GM19395 (cell line): ENCODE data around the gene SLC43A3.

ENCODE experiments used
- ATAC-seq: cut with Tn5 transposase; IDR thresholded peaks from one replicate; pipeline ENCODE4 v1.9.1; 2021; ENCODE audit warnings: mild to moderate bottlenecking, moderate library complexity; ENCODE audit not compliant: unreplicated experiment

SLC43A3 gene

DNA sequence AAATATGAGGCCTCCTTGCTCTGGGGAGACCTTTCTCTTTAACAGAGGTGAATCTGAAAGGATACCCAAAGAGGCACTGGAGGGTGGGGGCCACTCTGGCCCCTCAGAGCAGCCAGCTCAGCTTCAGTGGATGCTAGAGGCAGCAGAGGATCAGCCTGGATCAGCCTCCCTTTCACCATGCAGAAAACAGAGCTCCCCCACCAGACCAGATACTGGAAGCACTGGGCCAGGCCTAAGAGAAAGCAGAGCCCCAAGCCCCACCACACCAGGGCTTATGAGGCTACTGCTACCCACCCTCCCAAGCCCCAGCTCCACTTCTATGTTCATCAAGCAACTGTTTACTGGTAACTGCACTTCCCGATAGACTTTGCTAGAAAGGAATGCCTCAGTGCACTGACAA lies 4.0 kb upstream of the SLC43A3 start:
- no peak for ATAC-seq

GRCh38 chr11:57429946-57430345 lies 3.0 kb upstream of the SLC43A3 start:
- no peak for ATAC-seq

DNA sequence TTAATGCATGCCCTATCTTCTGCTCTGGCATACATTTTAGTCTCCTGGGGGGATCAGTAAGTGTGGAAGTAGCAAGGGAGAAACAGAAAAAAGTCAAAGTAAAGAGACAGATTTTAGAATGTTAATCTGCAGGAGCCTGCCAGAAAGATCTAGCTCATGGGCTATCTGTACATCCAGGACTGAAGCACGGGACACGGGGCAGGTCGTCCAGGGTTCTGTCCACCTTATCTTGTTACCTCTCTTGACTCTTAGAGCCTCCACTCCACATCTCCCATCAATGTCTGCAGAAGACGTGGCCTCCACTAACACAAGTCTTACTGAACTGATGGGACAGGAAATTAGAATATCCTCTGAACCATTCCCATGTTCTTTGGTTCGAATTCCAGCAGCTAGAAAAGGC lies 1.7 kb upstream of the SLC43A3 start:
- ATAC-seq = no peak

- no peak for ATAC-seq
Measured at GRCh38 chr11:57427727-57428082, 784 bp upstream of the SLC43A3 start.

- peak; percentile 3 for ATAC-seq
Measured at GRCh38 chr11:57426439-57426928, 437 bp downstream of the SLC43A3 start.

DNA sequence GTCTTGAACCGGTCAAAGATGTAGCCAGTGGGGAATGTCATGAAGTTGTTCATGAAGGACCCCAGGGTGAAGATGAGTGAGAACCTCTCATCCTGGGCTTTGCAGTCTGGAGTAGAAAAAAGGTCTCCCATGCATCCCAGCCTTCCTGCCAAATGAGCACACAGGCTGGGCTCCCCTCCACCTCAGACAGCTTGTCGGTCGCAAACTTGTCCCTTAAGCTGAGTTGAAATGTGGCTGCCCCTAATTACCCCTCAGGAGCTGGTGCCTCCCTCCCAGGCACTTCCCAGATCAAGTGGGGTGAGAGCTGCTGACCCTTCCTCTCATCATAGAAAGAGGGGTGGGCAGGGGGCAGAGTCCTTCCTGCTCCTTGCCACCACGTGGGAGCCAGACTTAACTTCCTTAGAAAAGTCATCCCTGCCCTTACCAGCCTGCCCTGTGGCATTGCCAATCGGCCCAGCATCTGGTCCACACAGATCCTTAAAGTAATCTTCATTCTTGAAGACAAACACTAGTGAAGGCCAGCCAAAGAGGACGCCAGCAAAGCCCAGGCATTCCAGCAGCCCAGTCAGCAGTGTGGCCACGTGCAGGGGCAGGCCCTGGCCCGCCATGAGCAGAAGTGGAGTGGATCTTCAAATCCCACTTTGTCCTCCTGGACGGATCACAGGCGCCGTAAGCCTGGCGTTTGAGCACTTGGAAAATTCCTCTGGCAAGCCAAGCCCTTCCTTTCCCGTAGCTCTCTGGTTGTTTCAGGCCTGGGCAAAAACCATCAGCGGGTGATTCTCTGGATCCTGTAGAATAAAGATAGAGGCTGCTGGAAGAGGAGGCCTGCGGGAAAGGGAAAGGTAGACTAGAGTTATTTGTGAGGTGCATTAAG lies 1.1 kb downstream of the SLC43A3 start:
- no peak for ATAC-seq

GRCh38 chr11:57424792-57425564 lies 1.9 kb downstream of the SLC43A3 start:
- peak; percentile 89 for ATAC-seq

DNA sequence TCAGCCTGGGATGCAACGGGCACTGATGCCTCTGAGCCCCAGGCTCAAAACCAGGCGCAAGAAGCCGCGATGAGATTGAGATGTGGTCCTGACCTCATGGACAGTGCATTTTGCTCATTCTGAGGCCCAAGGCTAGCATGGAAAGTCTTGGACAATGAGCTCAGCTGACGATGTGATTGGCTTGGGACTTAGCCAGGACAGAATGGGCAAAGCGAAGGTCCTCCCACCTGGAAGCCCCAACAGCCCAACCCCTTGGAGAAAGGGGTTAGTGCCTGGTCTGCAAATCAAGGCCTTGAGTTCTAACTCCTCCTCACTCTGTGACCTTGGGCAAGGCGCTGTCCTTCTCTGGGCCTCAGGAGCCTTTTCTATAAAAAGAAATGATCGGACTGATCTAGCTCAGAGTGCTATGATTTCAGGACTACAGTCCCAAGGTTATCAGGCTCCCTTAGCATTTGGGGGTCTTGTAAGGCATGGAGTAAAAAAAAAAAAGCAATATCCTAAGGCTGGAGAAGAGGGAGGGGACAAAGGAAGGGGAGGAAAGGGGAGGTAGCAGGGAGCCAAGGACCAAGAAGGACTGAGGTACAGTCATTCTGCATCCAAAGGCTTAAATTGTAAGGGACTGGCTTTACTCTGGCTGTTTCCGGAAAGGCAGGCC lies 2.7 kb downstream of the SLC43A3 start:
- no peak for ATAC-seq

DNA sequence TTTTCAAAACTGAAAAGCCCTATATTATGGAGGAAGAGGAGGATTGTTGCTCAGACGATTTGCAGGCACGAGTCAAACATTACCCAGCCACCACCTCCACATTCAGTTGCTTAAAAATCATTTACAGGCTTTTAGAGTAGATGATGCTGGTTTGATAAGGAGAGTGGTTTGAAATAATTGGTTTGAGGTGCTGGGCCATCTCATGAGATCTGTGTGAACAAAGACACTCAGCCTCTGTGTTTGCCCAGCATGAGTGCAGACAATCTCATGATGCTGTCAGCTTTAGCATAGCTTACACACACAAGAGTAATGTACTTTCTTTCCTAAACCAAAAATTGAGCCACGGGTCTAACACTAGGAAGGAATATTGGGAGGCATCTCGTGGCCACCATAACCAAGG lies 4.3 kb downstream of the SLC43A3 start:
- ATAC-seq = no peak

- no peak for ATAC-seq
Measured at GRCh38 chr11:57421805-57422204, 5.1 kb downstream of the SLC43A3 start.

GRCh38 chr11:57421066-57421465 lies 5.9 kb downstream of the SLC43A3 start:
- ATAC-seq = no peak

DNA sequence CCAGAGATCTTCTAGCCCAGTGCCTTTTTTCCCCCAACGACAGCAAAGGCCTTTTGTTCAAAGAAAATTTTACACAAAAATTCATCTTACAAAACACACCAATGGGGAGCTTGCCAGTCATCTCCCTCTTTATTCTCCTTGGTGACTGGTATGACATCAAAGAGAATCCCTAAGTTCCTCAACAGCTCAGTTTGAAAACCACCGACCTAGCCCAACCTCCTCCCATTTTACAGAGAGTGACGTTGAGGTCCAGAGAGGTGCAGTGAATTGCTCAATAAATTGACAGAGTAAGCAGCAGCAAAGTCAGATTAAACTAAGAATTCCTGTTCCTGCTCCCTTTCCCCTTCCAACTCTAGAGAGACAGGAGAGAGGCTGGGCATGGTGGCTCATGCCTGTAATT lies 7.8 kb downstream of the SLC43A3 start:
- no peak for ATAC-seq

DNA sequence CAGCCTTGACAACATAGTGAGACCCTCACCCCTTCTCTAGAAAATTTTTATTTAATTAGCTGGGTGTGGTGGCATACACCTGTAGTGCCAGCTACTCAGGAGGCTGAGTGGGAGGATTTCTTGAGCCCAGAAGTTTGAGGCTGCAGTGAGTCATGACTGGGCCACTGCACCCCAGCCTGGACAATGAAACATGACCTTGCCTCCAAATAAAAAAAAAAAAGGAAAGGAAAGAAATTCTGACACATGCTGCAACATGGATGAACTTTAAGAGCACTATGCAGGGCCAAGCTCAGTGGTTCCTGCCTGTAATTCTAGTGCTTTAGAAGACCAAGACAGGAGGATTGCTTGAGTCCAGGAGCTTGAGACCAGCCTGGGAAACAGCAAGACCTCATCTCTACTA lies 8.8 kb downstream of the SLC43A3 start:
- no peak for ATAC-seq

DNA sequence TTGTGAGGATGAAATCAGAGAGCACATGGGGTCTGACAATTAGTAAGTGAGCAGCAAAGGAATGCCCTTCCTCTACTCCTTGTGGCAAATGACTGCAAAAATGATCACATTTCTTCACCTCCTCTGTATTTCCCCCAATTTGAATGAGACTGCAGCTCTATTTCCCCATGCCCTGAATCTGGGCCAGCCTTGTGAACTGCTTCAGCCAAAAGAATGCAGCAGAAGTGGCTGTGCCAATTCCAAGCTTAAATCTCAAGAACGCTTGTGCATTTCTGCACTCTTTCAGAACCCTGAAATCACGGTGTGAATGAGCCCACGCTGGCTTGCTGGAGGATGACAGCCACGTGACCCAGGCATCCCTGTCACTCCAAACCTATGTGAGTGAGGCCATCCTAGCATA lies 9.9 kb downstream of the SLC43A3 start:
- ATAC-seq = no peak

- ATAC-seq = no peak
Measured at GRCh38 chr11:57416436-57416835, 10.5 kb downstream of the SLC43A3 start.

DNA sequence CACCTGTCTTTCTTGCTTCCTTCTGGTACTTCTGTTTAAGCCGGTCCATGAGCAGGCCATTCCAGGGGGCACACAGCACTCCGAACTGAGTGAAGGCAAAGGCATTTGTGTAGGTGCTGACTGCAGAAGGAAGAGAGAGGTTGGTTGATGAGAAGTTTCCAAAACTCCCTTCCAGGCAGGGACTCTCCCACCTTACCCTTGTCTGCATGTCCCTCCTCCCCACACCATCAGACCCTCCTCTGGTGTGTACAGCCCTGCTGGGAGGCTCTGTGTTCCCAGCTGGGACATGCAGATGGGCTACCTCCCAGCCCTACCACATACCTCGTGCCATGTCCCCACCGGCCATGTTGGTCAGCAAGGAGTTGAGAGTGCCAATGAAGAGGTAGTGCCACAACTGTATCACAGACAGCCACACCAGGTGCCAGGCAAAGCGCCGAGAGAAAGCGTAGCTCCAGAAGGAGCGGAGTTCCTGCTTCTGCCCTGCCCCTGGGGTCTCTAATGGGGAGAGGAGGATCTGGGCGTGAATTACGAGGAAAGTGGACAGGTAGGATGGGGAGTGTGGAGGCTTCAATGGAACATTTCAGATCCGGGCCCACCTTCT lies 12.2 kb downstream of the SLC43A3 start:
- ATAC-seq = no peak

DNA sequence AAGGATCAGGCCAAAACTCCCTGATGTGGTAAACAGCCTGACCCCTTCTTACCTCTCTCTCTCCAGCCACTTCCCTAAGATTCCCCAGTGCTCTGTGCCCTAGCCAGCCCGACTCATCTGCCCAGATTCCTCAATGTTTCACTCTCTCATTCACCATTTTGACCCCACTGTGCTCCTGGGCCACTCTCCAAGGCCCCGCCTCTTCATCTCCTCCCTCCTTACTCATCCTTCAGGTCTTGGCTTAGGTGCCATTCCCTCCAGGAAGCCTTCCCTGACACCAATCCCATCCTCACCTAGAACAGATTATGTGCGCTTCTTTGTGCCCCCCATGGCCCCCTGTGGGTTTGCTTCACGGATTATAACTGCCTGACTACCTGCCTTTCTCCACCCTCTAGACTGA lies 13.2 kb downstream of the SLC43A3 start:
- no peak for ATAC-seq

DNA sequence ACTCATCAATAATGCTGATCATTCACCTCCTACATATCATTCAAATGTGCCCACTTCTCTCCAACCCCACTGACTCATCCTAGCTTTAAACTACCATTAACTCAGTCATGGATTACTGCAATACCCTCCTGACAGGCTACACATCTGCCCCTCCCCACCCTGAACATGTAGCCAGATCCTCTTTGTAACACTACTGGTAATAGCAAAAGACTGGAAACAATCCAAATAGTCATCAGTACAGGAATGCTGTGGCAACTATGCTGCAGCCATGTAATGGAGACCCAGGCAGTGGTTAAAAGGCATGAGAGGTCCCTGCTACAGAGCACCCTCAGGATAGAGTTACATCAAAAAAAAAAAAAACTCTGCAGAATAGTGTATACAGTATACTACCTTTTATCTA lies 16.6 kb downstream of the SLC43A3 start:
- no peak for ATAC-seq

- no peak for ATAC-seq
Measured at GRCh38 chr11:57409321-57410100, 17.4 kb downstream of the SLC43A3 start.

- ATAC-seq = no peak
Measured at GRCh38 chr11:57408771-57409170, 18.1 kb downstream of the SLC43A3 start.
